IPS-20b (cell line): ENCODE data around the gene CLNK.

ENCODE experiments used
- H3K27ac ChIP-seq: one replicate; pipeline ENCODE4 v1.5.1; 2013; ENCODE audit warnings: low read length
- H3K27me3 ChIP-seq: 2 replicates; pipeline ENCODE4 v1.6.1; 2013; ENCODE audit warnings: mild to moderate bottlenecking, low read length, inconsistent platforms; ENCODE audit not compliant: insufficient read depth
- H3K36me3 ChIP-seq: 2 replicates; pipeline ENCODE4 v1.6.1; 2013; ENCODE audit warnings: low read depth, mild to moderate bottlenecking, inconsistent platforms, low read length, moderate library complexity; ENCODE audit not compliant: insufficient read depth
- H3K4me1 ChIP-seq: 2 replicates; pipeline ENCODE4 v1.6.1; 2013; ENCODE audit warnings: mild to moderate bottlenecking, control low read depth, inconsistent platforms, low read length, moderate library complexity; ENCODE audit not compliant: insufficient read depth
- H3K4me3 ChIP-seq: 2 replicates; pipeline ENCODE4 v1.5.1; 2013; ENCODE audit warnings: mild to moderate bottlenecking, low read length, inconsistent platforms
- H3K9ac ChIP-seq: 2 replicates; pipeline ENCODE4 v1.6.1; 2013; ENCODE audit warnings: low read depth, mild to moderate bottlenecking, inconsistent platforms, low read length, moderate library complexity
- H3K9me3 ChIP-seq: 2 replicates; pipeline ENCODE4 v1.6.1; 2013; ENCODE audit warnings: mild to moderate bottlenecking, low read depth, low read length, inconsistent platforms; ENCODE audit not compliant: insufficient read depth

The CLNK gene

DNA sequence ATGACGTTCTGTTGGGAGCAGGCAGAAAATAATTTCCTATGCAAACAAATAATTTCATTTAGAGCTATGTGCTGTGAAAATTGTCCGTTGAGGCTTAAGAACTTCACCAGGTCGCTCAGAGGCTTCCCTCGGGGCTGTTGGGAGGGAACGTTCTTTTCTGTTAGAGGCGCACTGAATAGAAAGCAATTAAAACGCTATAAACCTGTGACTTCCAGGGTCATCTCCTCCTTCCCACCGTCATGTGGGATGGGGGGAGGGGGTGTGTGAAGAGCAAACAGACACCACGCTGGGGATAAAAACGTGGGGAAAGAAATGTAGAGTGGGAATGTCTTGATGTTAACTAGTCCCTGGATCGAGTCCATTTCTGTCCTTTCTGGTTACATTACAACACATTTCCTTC is 192.1 kb downstream of the CLNK start:
- H3K36me3 ChIP-seq, result no peaks in the 10 kb centered on the region

DNA sequence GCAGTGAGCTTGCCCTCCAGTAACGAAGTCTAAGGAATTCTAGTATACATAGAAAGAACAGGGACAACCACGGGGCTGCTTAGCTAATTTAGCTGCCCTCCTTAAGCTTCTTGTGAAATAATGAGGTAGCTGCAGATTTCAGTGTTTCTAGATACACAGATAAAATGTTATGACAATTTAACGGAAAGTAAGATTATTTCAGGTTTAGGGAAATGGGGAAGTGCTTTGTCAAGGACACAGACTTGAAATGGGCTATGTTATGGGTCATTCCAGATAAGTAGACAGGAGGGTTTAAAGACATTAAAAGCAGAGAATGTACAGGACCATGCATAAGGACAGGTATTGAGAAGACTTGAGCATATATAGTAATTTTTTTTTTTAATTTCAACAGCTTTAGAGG is 193.2 kb downstream of the CLNK start:
- Histone ChIP-seq H3K9me3 (no peaks in the 10 kb centered on the region), H3K27me3 (peaks cover 45% of the 10 kb centered on the region; the same call in 1 of the 2 replicates), H3K4me3 (no peak overlapping the region), H3K36me3 (no peaks in the 10 kb centered on the region), H3K9ac (no peak overlapping the region), H3K4me1 (peaks cover 14% of the 10 kb centered on the region; the same call in 1 of the 2 replicates), H3K27ac (no peak overlapping the region)

More for the DNA sequence above, 192.1 kb downstream of the CLNK start:
- Histone ChIP-seq H3K9me3 (no peaks in the 10 kb centered on the region), H3K9ac (no peak overlapping the region), H3K27me3 (peaks cover 47% of the 10 kb centered on the region; the same call in 1 of the 2 replicates), H3K4me3 (no peak overlapping the region), H3K27ac (no peak overlapping the region), H3K4me1 (peaks cover 24% of the 10 kb centered on the region)

DNA sequence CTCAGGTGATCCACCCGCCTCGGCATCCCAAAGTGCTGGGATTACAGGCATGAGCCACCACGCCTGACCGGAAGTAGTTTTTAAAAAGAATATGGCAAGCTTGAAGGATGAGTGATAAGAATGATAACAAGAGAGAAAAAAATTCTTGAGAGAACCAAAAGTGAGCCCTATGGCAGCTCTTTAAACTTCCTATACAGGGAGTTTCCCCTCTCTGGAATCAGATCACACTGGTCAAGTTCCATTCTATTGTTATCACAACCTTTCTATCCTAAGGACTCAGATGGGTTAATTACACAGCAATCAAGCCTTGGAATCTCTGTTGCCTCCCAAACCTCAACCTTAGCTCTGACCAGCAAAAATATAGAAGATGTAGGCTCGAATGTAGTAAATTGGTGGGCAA is 193.6 kb downstream of the CLNK start:
- no peak overlapping the region for H3K4me3 ChIP-seq
- H3K9ac ChIP-seq, result no peak overlapping the region

DNA sequence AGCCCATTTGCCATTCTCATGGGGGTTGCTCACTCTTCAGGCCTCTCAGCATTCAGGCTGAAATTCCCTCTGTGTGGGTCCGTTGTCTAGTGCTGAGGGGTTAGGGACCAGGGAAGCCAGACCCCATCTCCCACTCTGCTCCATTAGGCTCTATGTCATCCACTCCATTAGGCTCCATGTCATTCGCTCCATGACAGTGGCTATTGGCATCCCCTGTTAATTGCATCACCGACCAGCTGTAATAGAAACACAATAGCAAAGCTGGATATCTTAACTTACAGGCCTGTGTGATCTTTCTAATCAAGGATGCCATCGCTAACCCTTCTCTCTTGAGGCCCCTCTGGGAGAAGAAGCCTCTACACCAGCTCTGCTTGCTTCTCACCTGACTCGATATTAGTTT is 201.7 kb downstream of the CLNK start:
- Histone ChIP-seq H3K4me1 (no peaks in the 10 kb centered on the region), H3K9me3 (no peaks in the 10 kb centered on the region), H3K27ac (no peak overlapping the region), H3K9ac (no peak overlapping the region), H3K36me3 (no peaks in the 10 kb centered on the region), H3K4me3 (no peak overlapping the region), H3K27me3 (no peaks in the 10 kb centered on the region)

More for the DNA sequence above, 193.6 kb downstream of the CLNK start:
- peaks cover 45% of the 10 kb centered on the region; the same call in 1 of the 2 replicates for H3K27me3 ChIP-seq
- H3K4me1 ChIP-seq, result peaks cover 13% of the 10 kb centered on the region; the same call in 1 of the 2 replicates
- no peaks in the 10 kb centered on the region for H3K36me3 ChIP-seq
- no peak overlapping the region for H3K27ac ChIP-seq
- no peaks in the 10 kb centered on the region for H3K9me3 ChIP-seq

DNA sequence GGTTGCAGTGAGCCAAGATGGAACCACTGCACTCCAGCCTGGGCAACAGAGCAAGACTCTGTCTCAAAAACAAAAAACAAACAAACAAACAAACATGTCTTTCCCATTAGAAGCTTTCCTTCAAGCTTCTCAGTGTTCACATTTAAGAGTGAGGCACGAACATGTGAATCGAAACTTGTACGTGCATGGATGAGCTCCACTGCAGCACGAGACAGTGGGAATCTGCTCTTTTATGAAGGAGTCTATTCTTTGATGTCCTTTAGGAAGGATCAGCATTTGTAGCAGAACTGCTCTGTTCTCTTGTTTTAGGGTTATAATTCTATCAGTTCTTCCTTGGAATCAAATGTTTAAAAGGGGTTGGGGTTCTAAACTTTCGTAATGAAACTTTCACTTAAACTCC is 204.0 kb downstream of the CLNK start:
- H3K27me3 ChIP-seq, result no peaks in the 10 kb centered on the region
- H3K4me1 ChIP-seq, result no peaks in the 10 kb centered on the region
- H3K9ac ChIP-seq, result no peak overlapping the region
- no peak overlapping the region for H3K27ac ChIP-seq
- H3K36me3 ChIP-seq, result no peaks in the 10 kb centered on the region
- no peaks in the 10 kb centered on the region for H3K9me3 ChIP-seq
- H3K4me3 ChIP-seq, result no peak overlapping the region

DNA sequence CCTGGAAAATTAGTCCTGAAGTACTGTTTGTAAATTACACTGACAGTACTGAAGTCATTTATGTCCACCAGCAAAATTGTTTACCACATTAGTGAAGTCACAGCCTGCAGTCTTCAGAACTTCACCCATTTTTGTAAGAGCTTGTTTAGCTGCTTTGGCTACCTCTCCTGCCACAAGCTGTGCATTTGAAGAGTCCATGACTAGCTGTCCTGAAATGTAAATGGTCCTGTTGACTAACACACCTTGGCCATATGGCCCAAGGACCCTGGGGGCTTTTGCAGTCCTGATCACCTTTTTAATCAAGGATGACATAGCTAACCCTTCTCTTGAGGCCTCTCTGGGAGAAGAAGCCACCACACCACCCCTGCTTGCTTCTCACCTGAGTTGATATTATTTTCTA is 205.9 kb downstream of the CLNK start:
- no peak overlapping the region for H3K9ac ChIP-seq
- no peaks in the 10 kb centered on the region for H3K36me3 ChIP-seq
- H3K27me3 ChIP-seq, result no peaks in the 10 kb centered on the region
- H3K4me3 ChIP-seq, result no peak overlapping the region
- no peaks in the 10 kb centered on the region for H3K4me1 ChIP-seq
- H3K27ac ChIP-seq, result no peak overlapping the region
- no peaks in the 10 kb centered on the region for H3K9me3 ChIP-seq

DNA sequence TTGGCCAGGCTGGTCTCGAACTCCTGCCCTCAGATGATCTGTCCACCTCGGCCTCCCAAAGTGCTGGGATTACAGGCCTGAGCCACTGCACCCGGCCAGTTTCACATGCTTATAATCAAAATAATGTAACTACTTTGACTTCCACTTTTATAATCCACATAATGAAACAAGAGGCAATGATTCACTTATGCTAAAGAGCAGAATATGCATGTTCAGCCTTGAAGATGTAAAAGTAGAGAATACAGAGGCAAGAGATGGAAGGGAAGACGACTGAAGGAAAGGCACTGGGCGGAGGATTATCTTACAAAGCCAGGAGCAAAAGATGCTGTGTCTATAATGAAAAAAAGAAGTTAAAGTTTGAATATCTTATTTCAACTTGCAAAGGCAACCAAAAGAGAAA is 214.1 kb downstream of the CLNK start:
- Histone ChIP-seq H3K9ac (no peak overlapping the region), H3K27me3 (no peaks in the 10 kb centered on the region), H3K27ac (no peak overlapping the region), H3K9me3 (no peaks in the 10 kb centered on the region), H3K4me3 (no peak overlapping the region), H3K36me3 (no peaks in the 10 kb centered on the region), H3K4me1 (no peaks in the 10 kb centered on the region)

DNA sequence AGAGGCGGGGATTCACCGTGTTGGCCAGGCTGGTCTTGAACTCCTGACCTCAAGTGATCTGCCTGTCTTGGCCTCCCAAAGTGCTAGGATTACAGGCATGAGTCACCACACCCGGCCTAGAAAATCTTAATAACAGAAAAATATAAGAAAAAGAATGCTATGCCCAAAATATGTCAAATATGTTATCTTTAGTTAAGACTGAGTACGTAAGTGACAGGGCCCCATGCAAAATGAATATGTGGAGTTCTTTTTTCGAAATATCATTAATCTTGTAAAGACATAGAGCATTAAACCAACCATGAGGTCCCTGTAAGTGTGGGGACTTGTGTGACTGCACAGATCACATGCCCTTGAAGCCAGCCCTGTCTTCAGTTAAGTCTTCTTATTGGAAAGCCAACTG is 218.4 kb downstream of the CLNK start:
- peaks cover 37% of the 10 kb centered on the region for H3K27me3 ChIP-seq
- no peaks in the 10 kb centered on the region for H3K9me3 ChIP-seq
- H3K36me3 ChIP-seq, result no peaks in the 10 kb centered on the region
- H3K4me3 ChIP-seq, result no peak overlapping the region
- no peak overlapping the region for H3K9ac ChIP-seq
- H3K4me1 ChIP-seq, result no peaks in the 10 kb centered on the region
- H3K27ac ChIP-seq, result no peak overlapping the region

DNA sequence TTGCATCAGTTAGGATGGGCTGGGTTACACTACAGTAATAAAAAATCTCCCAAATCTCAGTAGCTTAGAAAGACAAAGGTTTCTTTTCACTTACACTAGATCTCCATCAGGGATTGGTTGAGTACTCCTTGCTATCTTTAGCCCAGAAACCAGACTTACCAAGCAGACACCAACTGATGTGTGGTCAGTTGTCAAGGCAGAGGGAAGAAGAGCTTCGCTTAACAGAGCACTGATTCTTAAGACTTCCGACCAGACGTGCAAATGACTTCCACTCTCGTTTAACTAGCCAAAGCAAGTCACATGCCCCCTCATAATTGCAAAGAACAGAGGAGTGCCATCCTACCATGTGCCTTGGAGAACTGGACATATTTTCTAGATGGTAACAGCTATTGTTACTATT is 221.7 kb downstream of the CLNK start:
- H3K27me3 ChIP-seq, result peaks cover 70% of the 10 kb centered on the region
- no peak overlapping the region for H3K9ac ChIP-seq
- H3K4me1 ChIP-seq, result no peaks in the 10 kb centered on the region
- H3K27ac ChIP-seq, result no peak overlapping the region
- no peaks in the 10 kb centered on the region for H3K9me3 ChIP-seq
- no peak overlapping the region for H3K4me3 ChIP-seq
- no peaks in the 10 kb centered on the region for H3K36me3 ChIP-seq

DNA sequence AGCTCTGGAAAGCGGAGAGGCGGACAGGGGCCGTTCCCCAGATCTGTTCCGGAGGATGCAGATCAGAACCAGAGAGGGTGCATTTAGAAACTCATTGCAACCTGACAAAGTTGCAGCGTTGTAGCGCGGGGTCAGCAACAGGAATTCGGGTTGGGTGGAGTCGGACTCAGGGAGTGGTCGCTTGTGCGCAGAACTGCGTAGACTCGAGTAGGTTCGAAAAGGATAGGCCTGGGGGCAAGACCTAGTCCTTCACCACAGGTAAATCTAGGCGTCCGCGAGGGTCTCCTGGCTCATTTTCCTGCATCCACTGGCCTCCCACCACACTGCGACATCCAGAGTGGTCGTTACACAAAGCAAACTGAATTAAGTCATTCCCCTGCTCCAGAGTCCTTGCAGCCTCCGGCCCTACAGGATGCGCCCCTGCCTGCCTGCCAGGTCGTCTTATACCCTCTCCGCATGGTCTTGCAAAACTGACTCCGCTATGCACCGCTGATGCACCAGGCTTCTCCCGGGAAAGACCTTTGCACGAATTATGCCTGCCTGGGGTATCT is 222.6 kb downstream of the CLNK start:
- H3K36me3 ChIP-seq, result no peaks in the 10 kb centered on the region
- no peaks in the 10 kb centered on the region for H3K9me3 ChIP-seq
- H3K4me3 ChIP-seq, result peak overlapping the region; percentile 77
- no peaks in the 10 kb centered on the region for H3K4me1 ChIP-seq
- H3K27me3 ChIP-seq, result peaks cover 76% of the 10 kb centered on the region
- peak overlapping the region; percentile 42; the same call in 1 of the 2 replicates for H3K9ac ChIP-seq
- H3K27ac ChIP-seq, result no peak overlapping the region

DNA sequence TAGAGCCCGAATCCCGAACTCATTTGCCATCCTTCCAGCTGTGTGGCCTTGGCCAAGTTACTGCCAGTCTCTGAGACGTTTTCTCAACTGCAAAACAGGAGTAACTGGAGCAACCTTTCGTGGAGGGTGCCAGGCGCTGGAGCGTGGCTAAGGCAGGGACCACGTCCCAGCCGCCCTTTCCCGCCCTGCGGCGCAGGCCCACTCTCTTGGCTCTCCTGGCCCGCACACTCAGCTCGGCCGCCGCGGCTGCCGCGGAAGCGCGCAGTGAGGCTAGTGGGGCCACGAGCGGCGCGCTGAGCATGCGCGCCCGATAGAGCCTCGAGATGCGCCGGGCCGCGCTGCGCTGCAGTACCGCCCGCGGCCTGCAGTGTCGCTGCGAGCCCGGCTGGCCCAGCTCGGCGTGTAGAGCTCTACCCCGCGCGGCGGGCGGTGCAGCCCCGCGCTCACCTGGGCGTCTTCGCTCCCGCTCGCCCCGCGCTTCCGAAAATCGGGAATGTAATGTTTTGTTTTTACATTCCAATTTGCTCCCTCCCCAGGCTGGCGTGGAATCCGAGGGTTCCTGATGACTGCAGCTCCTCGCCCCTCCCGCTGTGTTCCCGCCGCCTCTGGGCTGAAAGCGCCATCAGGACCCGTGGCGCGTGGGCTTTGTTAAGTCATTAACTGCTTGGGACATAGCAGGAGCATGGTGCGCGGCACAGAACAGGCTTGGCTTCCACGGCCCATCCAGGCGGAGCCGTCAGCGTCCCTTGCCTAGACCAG is 223.3 kb downstream of the CLNK start:
- Histone ChIP-seq H3K36me3 (no peaks in the 10 kb centered on the region), H3K4me3 (peak overlapping the region; percentile 77), H3K4me1 (no peaks in the 10 kb centered on the region), H3K27ac (no peak overlapping the region), H3K9me3 (no peaks in the 10 kb centered on the region), H3K27me3 (peaks cover 80% of the 10 kb centered on the region), H3K9ac (peak overlapping the region; percentile 42; the same call in 1 of the 2 replicates)
